HCT116 (cell line): ENCODE results near the gene TRABD. TPM values are rescaled to one million over a fixed set of nuclear protein-coding genes. Genes with fewer than 3 reads are reported as not detected.
A peak's percentile ranks its signal among the peaks of the same experiment; 100 is the strongest.

Experiments used
- ATAC-seq: fragments of 200-7000 bp; cut with Tn5 transposase; 2 replicates; pipeline ENCODE4 v1.9.1; 2020; ENCODE audit warnings: mild to moderate bottlenecking, moderate library complexity
- BruUV-seq: library from RNA; stranded (reverse); fragments of 400-500 nt; replicated peaks from 2 replicates; lab custom pipeline; 2021; lab: Mats Ljungman, UMichigan
- CTCF ChIA-PET: fragments of 300-600 bp; sonication (Branson Sonifier 250); formaldehyde crosslinking; loops from one replicate; lab custom pipeline; 2021; ENCODE audit warnings: antibody characterized with exemption; lab: Charles Lee
- POLR2A ChIA-PET: fragments of 300-600, 350-600 bp; sonication (Branson Sonifier 250); formaldehyde crosslinking; loops from one replicate; lab custom pipeline; 2021; ENCODE audit warnings: antibody characterized with exemption; lab: Charles Lee
- RAD21 ChIA-PET, 2 experiments: fragments of 300-600 bp; sonication (Branson Sonifier 250); formaldehyde crosslinking; loops; one replicate each; lab custom pipeline; 2023; ENCODE audit warnings: low total read pairs in 2 of 2; ENCODE audit not compliant: uncharacterized antibody in 2 of 2, unreplicated experiment in 2 of 2, low non-redundant PET in 1 of 2; lab: Charles Lee
- DNase-seq: peaks from one replicate; pipeline ENCODE4 v3.0.0-alpha.2; 2010; ENCODE audit warnings: low read depth, low spot score
- H2AFZ ChIP-seq: fragments of 200-600 bp; shearing (Covaris generic), sonication (generic); 2 replicates; pipeline ENCODE4 v1.6.1; 2017; ENCODE audit warnings: low read depth, mixed run types, mixed read lengths, antibody characterized with exemption, low read length; ENCODE audit not compliant: poor library complexity, severe bottlenecking
- H3K27ac ChIP-seq: 2 replicates; pipeline ENCODE4 v1.5.1; 2012; ENCODE audit warnings: low read depth, low read length
- H3K27me3 ChIP-seq: fragments of 200-600 bp; sonication (generic); 2 replicates; pipeline ENCODE4 v1.6.1; 2016; ENCODE audit warnings: mixed run types, low read length, mixed read lengths; ENCODE audit not compliant: insufficient read depth
- H3K36me3 ChIP-seq, 2 experiments: fragments of 200-500 bp in 1 of 2; fragments of 200-600 bp in 1 of 2; sonication (Bioruptor generic) in 1 of 2; sonication (generic) in 1 of 2; 2 replicates each; pipeline versions ENCODE4 v1.5.1 to v1.6.1; 2014 to 2016; ENCODE audit warnings: low read length in 2 of 2, inconsistent platforms in 1 of 2, mixed read lengths in 1 of 2, mixed run types in 1 of 2; ENCODE audit not compliant: insufficient read depth in 2 of 2, control insufficient read depth in 1 of 2
- H3K4me1 ChIP-seq, 2 experiments: fragments of 200-600 bp in 1 of 2; sonication (generic) in 1 of 2; 2 replicates each; pipeline versions ENCODE4 v1.5.1 to v1.6.1; 2012 to 2017; ENCODE audit warnings: low read length in 2 of 2, inconsistent platforms in 1 of 2, mild to moderate bottlenecking in 1 of 2, mixed read lengths in 1 of 2, mixed run types in 1 of 2, moderate library complexity in 1 of 2; ENCODE audit not compliant: insufficient read depth in 2 of 2, control insufficient read depth in 1 of 2
- H3K4me2 ChIP-seq: fragments of 200-600 bp; sonication (generic); 2 replicates; pipeline ENCODE4 v1.6.1; 2017; ENCODE audit warnings: mixed run types, low read length, mixed read lengths
- H3K4me3 ChIP-seq, 2 experiments: fragments of 200-600 bp in 1 of 2; sonication (generic) in 1 of 2; replicated peaks in 1 of 2; 2 replicates each; pipeline ENCODE4 v1.5.1; 2011 to 2016; ENCODE audit warnings: low read length in 2 of 2, control low read depth in 1 of 2, low read depth in 1 of 2, mild to moderate bottlenecking in 1 of 2, mixed read lengths in 1 of 2, mixed run types in 1 of 2
- H3K79me2 ChIP-seq: fragments of 200-600 bp; sonication (generic); 2 replicates; pipeline ENCODE4 v1.6.1; 2017; ENCODE audit warnings: mild to moderate bottlenecking, mixed run types, low read length, moderate library complexity, mixed read lengths; ENCODE audit not compliant: insufficient read depth
- H3K9ac ChIP-seq: fragments of 200-600 bp; sonication (generic); 2 replicates; pipeline ENCODE4 v1.6.1; 2016; ENCODE audit warnings: low read length, mixed read lengths
- H3K9me2 ChIP-seq: fragments of 200-600 bp; sonication (generic), shearing (Covaris generic); 2 replicates; pipeline ENCODE4 v1.6.1; 2017; ENCODE audit warnings: mixed run types, mild to moderate bottlenecking, moderate library complexity; ENCODE audit not compliant: insufficient read depth
- H3K9me3 ChIP-seq, 2 experiments: fragments of 200-500 bp in 1 of 2; fragments of 200-600 bp in 1 of 2; sonication (Bioruptor generic) in 1 of 2; sonication (generic) in 1 of 2; 2 replicates each; pipeline ENCODE4 v1.6.1; 2014 to 2017; ENCODE audit warnings: low read length in 2 of 2, mixed read lengths in 2 of 2, inconsistent platforms in 1 of 2, low read depth in 1 of 2, mild to moderate bottlenecking in 1 of 2, mixed run types in 1 of 2, moderate library complexity in 1 of 2; ENCODE audit not compliant: control insufficient read depth in 1 of 2, insufficient read depth in 1 of 2
- H4K20me1 ChIP-seq: fragments of 200-600 bp; sonication (generic), shearing (Covaris generic); 2 replicates; pipeline ENCODE4 v1.6.1; 2017; ENCODE audit warnings: mixed run types, mild to moderate bottlenecking, moderate library complexity; ENCODE audit not compliant: insufficient read depth
- CBX3 ChIP-seq: IDR thresholded peaks from 2 replicates; pipeline ENCODE4 v1.6.1; 2012; ENCODE audit warnings: low read depth
- EGR1 ChIP-seq: IDR thresholded peaks from 2 replicates; pipeline ENCODE4 v1.6.1; 2012; ENCODE audit warnings: low read depth
- EZH2phosphoT487 ChIP-seq: fragments of 200-600 bp; IDR thresholded peaks from 2 replicates; pipeline ENCODE4 v1.6.1; 2018; ENCODE audit warnings: antibody characterized with exemption, borderline replicate concordance
- POLR2A ChIP-seq: IDR thresholded peaks from 2 replicates; pipeline ENCODE4 v1.7.0; 2011; ENCODE audit warnings: borderline replicate concordance; ENCODE audit not compliant: insufficient read depth, insufficient read length; ENCODE audit errors: extremely low read depth
- RAD21 ChIP-seq: IDR thresholded peaks from 2 replicates; pipeline ENCODE4 v1.6.1; 2012; ENCODE audit warnings: low read depth, mild to moderate bottlenecking
- SP1 ChIP-seq: IDR thresholded peaks from 2 replicates; pipeline ENCODE4 v1.6.1; 2012; ENCODE audit warnings: low read depth
- SRF ChIP-seq: IDR thresholded peaks from 2 replicates; pipeline ENCODE4 v1.6.1; 2012; ENCODE audit warnings: low read depth
- TCF7L2 ChIP-seq: IDR thresholded peaks from 2 replicates; pipeline ENCODE4 v1.7.0; 2011; ENCODE audit warnings: borderline replicate concordance, inconsistent platforms; ENCODE audit not compliant: insufficient read depth, insufficient read length; ENCODE audit errors: extremely low read depth
- YY1 ChIP-seq: IDR thresholded peaks from 2 replicates; pipeline ENCODE4 v1.6.1; 2011; ENCODE audit warnings: low read length, low read depth, moderate library complexity, mild to moderate bottlenecking; ENCODE audit not compliant: insufficient replicate concordance; ENCODE audit errors: extremely low read depth
- ZFX ChIP-seq: fragments of 450-650 bp; IDR thresholded peaks from 2 replicates; pipeline ENCODE4 v1.6.1; 2017
- ZNF274 ChIP-seq: fragments of 200-500 bp; sonication (Bioruptor generic); IDR thresholded peaks from 2 replicates; pipeline ENCODE4 v1.6.1; 2014; ENCODE audit warnings: mild to moderate bottlenecking, low read depth, low read length, inconsistent platforms
- intact Hi-C: fragments of 100-400 bp; cut with micrococcal nuclease; formaldehyde crosslinking; loops from 2 replicates; pipeline ENCODE4 v1.10.0; 2022
- total RNA-seq: library from RNA; stranded (reverse); gene quantifications from one replicate; pipeline ENCODE4 v1.2.1, GENCODE V29; 2021; ENCODE audit not compliant: unreplicated experiment
- TF ChIP-seq, protein P1 (sequence below): IDR thresholded peaks from 2 replicates; pipeline ENCODE4 v1.6.1; 2012

TRABD gene
- total RNA-seq, 1 experiment from 2014 or later: 90.3 TPM

DNA sequence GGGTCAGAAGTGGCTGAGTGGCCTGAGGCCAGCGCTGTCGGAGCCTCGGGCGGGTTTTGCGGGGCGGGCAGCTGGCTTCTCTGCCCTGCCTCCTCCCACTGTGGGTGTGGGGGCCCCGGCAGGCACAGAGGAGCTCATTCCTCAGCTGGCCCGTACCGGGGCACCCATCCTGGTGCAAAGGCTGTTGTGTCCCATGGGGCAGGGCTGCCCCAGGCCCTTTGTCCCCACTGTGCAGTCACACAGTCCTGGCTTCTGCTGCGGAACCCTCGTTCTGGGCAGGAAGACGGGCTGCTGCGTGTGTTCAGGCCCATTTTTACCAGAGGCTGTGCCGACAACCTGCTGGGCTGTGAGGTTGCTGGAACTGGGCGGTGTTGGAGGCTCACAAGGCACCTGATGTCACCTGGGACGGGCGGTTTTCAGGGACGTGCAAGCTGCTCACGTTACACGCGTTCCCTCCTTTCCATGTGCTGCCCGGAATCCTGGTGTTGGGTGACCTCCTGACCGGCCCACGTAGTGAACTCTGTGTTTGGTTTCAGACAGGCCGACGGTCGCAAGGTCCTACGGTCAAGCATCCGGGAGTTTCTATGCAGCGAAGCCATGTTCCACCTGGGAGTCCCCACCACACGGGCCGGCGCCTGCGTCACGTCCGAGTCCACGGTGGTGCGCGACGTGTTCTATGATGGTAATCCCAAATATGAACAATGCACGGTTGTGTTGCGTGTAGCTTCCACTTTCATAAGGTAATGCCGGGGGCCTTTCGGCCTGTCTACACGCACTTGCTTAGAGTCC, 20.3 kb downstream of the TRABD start:
- H2AFZ ChIP-seq: no peak overlapping the region
- peaks cover 4 to 26% of the 10 kb centered on the region in 2 experiments for H3K4me1 ChIP-seq
- no peak overlapping the region for H3K4me3 ChIP-seq
- BruUV-seq: no TSS peak
- no peak for TF ChIP-seq SP1
- no peak for TF ChIP-seq ZFX
- TF ChIP-seq, protein P1, sequence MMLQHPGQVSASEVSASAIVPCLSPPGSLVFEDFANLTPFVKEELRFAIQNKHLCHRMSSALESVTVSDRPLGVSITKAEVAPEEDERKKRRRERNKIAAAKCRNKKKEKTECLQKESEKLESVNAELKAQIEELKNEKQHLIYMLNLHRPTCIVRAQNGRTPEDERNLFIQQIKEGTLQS: no peak
- no peak for TF ChIP-seq CBX3
- TF ChIP-seq RAD21: no peak
- no peak for TF ChIP-seq EZH2phosphoT487
- no peak for TF ChIP-seq POLR2A
- TF ChIP-seq ZNF274: no peak
- TF ChIP-seq YY1: no peak
- no peak for TF ChIP-seq SRF
- no peak for TF ChIP-seq EGR1
- no peak for TF ChIP-seq TCF7L2
- TF ChIP-seq, all 23 proteins: peak for 0
- H3K9me2 ChIP-seq: no peaks in the 10 kb centered on the region
- peaks cover 10% of the 10 kb centered on the region for H3K79me2 ChIP-seq
- DNase-seq: no peak
- ChIA-PET POLR2A (no interaction called here), CTCF (interaction anchor here (0.9 kb wide), 1 partner anchor 147 kb away, joined by 3 read pairs; no protein-coding TSS in a partner anchor), RAD21 (no interaction called here)
- intact Hi-C loops: loop anchor here (10.0 kb wide), 1 partner anchor 271 kb away; no protein-coding TSS in a partner anchor
- no peaks in the 10 kb centered on the region for H3K27me3 ChIP-seq
- no peak overlapping the region for H3K9ac ChIP-seq
- peaks cover 5 to 6% of the 10 kb centered on the region in 2 experiments; a peak in 3 of 4 replicates for H3K36me3 ChIP-seq
- H4K20me1 ChIP-seq: no peaks in the 10 kb centered on the region
- peak overlapping the region; percentile 8; the same call in 1 of the 2 replicates for H3K27ac ChIP-seq
- H3K9me3 ChIP-seq: peaks cover 0 to 8% of the 10 kb centered on the region in 2 experiments; a peak in 1 of 4 replicates
- H3K4me2 ChIP-seq: no peak overlapping the region
- no peak for ATAC-seq
